ENCODE results near the gene TSPAN33. TPM values are rescaled to one million over a fixed set of nuclear protein-coding genes. Genes with fewer than 3 reads are reported as not detected.
"Not testable (repeated sequence)": the region's sequence is repeated elsewhere in the genome, so short reads cannot be mapped to it uniquely, and the experiment has no call there.

The TSPAN33 gene
- total RNA-seq, 2 experiments from 2014 or later, result 17.7 to 19.2 TPM

DNA sequence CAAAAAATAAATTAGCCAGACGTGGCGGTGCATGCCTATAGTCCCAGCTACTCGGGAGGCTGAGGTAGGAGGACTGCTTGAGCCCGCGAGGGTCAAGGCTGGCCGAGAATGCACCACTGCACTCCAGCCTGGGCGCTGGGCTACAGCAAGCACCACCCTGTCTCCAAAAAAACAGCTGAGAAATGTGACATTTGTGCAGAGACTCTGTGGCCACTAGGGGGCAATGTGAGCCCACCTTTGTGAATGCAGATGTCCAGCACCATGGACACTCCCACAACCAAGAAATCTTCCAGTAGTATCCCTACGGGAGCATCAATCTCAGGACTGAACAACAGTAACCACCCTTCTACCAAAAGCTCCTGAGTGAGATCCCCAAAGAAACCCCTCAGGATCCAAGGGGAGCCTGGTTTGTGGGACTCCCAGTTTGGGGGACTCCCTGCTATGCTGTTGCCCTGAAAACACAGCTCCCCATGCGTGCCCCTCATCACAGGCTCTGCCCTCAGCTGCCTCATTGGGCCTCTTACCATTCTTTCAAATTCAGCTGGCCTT is 74.1 kb downstream of the TSPAN33 start:
- CTCF ChIA-PET, result interaction anchor here (0.6 to 4.9 kb wide), 34 partner anchors 10 to 542 kb away, joined by 3 to 82 read pairs (median 4); partner anchors contain the start of gene STRIP2
- POLR2A ChIA-PET, result no interaction called here

DNA sequence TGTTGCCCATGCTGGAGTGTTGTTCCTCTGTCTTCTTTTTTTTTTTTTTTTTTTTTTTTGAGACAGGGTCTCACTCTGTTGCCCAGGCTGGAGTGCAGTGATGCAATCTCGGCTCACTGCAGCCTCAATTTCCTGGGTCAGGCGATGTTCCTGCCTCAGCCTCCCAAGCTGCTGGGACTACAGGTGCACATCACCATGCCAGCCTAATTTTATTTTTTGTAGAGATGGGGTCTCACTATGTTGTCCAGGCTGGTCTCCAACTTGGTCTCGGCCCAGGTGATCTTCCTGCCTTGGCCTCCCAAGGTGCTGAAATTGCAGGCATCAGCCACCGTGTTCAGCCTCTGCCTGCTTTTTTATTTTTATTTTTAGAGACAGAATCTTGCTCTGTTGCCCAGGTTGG is 74.7 kb downstream of the TSPAN33 start:
- POLR2A ChIA-PET, result not testable (repeated sequence)
- CTCF ChIA-PET, result interaction anchor here (0.7 to 4.9 kb wide), 26 partner anchors 8 to 552 kb away, joined by 3 to 82 read pairs (median 6); partner anchors contain the start of gene STRIP2

Other genes with a start within 250 kb of the TSPAN33 start
- gene KCP, start 234.0 kb upstream of the TSPAN33 start, total RNA-seq, result under 1 TPM; 0.53 to 0.61 TPM
- gene IRF5, start 206.8 kb upstream of the TSPAN33 start, total RNA-seq, result 1 to 10 TPM; 5.7 to 6.7 TPM
- 10 to 100 TPM; 75.1 to 75.8 TPM for gene TNPO3, start 89.6 kb upstream of the TSPAN33 start, total RNA-seq
- gene SMO, start 43.9 kb downstream of the TSPAN33 start, total RNA-seq, result under 1 TPM; 0.25 to 0.70 TPM
- 1 to 10 TPM; 7.0 to 7.6 TPM for gene AHCYL2, start 80.3 kb downstream of the TSPAN33 start, total RNA-seq

Data from activated CD8-positive, alpha-beta memory T cell treated with anti-CD3 and anti-CD28 coated beads for 36 hours (primary cell).